GM12878 (cell line): Measurements from ENCODE around the gene HBA1. TPM values are rescaled to one million over a fixed set of nuclear protein-coding genes. Genes with fewer than 3 reads are reported as not detected.

ENCODE experiments used
- ATAC-seq: fragments of 200-7000 bp; cut with Tn5 transposase; 3 replicates; pipeline ENCODE4 v1.9.1; 2020; ENCODE audit warnings: mild to moderate bottlenecking, moderate library complexity
- BruUV-seq: library from RNA; stranded (reverse); fragments of 400-500 nt; replicated peaks from 2 replicates; lab custom pipeline; 2021; lab: Mats Ljungman, UMichigan
- CTCF ChIA-PET: fragments of 300-600 bp; sonication (Branson Sonifier 250); formaldehyde crosslinking; extraction: SDS; loops from one replicate; lab custom pipeline; 2021; ENCODE audit warnings: inconsistent platforms; lab: Yijun Ruan, JAX
- POLR2A ChIA-PET: fragments of 350-600 bp; formaldehyde crosslinking; extraction: SDS; loops from one replicate; lab custom pipeline; 2021; ENCODE audit warnings: inconsistent platforms; lab: Charles Lee
- RAD21 ChIA-PET: fragments of 300-600 bp; sonication (Branson Sonifier 250); formaldehyde crosslinking; loops from one replicate; lab custom pipeline; 2023; ENCODE audit warnings: antibody characterized with exemption; ENCODE audit not compliant: unreplicated experiment; lab: Charles Lee
- SMC1A ChIA-PET: fragments of 300-600 bp; sonication (Branson Sonifier 250); formaldehyde crosslinking; loops from one replicate; lab custom pipeline; 2023; ENCODE audit not compliant: unreplicated experiment, uncharacterized antibody; lab: Charles Lee
- DNase-seq: peaks from one replicate; pipeline ENCODE4 v3.0.0-alpha.2; 2011; ENCODE audit warnings: low read depth, low spot score
- FAIRE-seq: peaks from 3 replicates; lab custom pipeline; 2011; peaks lifted over from hg19 to GRCh38; lab: Jason Lieb, UNC
- H2AFZ ChIP-seq: 2 replicates; pipeline ENCODE4 v1.6.0; 2011; ENCODE audit warnings: low read depth, low read length, control low read depth; ENCODE audit not compliant: control insufficient read depth
- H3K27ac ChIP-seq: 2 replicates; pipeline ENCODE4 v1.5.1; 2011; ENCODE audit warnings: control low read depth; ENCODE audit not compliant: control insufficient read depth, insufficient read depth
- H3K27me3 ChIP-seq, 2 experiments: replicated peaks in 1 of 2; 2 replicates each; pipeline versions ENCODE4 v1.6.0 to v1.6.1; 2011; ENCODE audit warnings: low read length in 1 of 2; ENCODE audit not compliant: control insufficient read depth in 2 of 2, insufficient read depth in 2 of 2
- H3K36me3 ChIP-seq, 2 experiments: 2 replicates each; pipeline ENCODE4 v1.5.1; 2011; ENCODE audit warnings: low read length in 1 of 2; ENCODE audit not compliant: control insufficient read depth in 2 of 2, insufficient read depth in 2 of 2
- H3K4me1 ChIP-seq: 2 replicates; pipeline ENCODE4 v1.6.1; 2011; ENCODE audit warnings: mild to moderate bottlenecking, low read length, moderate library complexity, mixed read lengths; ENCODE audit not compliant: control insufficient read depth, insufficient read depth
- H3K4me2 ChIP-seq: 2 replicates; pipeline ENCODE4 v1.6.0; 2011; ENCODE audit warnings: control low read depth; ENCODE audit not compliant: control insufficient read depth, insufficient read depth
- H3K4me3 ChIP-seq: fragments of 200-600 bp; sonication (generic); 2 replicates; pipeline ENCODE4 v1.5.1; 2016
- H3K79me2 ChIP-seq: 2 replicates; pipeline ENCODE4 v1.6.0; 2011; ENCODE audit warnings: low read length; ENCODE audit not compliant: control insufficient read depth, insufficient read depth
- H3K9ac ChIP-seq: 2 replicates; pipeline ENCODE4 v1.8.0; 2011; ENCODE audit warnings: low read length, control low read depth, mixed read lengths; ENCODE audit not compliant: control insufficient read depth, insufficient read depth
- H3K9me3 ChIP-seq: replicated peaks from 3 replicates; pipeline ENCODE4 v1.5.1; 2011; ENCODE audit warnings: mild to moderate bottlenecking, low read length; ENCODE audit not compliant: control insufficient read depth, insufficient read depth
- H4K20me1 ChIP-seq: 2 replicates; pipeline ENCODE4 v1.6.0; 2011; ENCODE audit not compliant: control insufficient read depth, insufficient read depth
- RAD21 ChIP-seq: IDR thresholded peaks from 2 replicates; pipeline ENCODE4 v1.6.1; 2011; ENCODE audit warnings: mild to moderate bottlenecking, low read depth, low read length, moderate library complexity; ENCODE audit not compliant: insufficient read depth
- WRNIP1 ChIP-seq: IDR thresholded peaks from 2 replicates; pipeline ENCODE4 v1.6.1; 2011; ENCODE audit warnings: low read depth, low read length, improper control_type of control experiment, borderline replicate concordance
- WGBS: methylation state at CpG from one replicate; pipeline ENCODE4 v1.1.6; 2016; ENCODE audit warnings: low lambda C conversion rate; ENCODE audit not compliant: insufficient replicate concordance, insufficient coverage; ENCODE audit errors: missing lambda C conversion rate; 5-methylcytosine and 5-hydroxymethylcytosine counted together
- in situ Hi-C: fragments of 300-500 bp; cut with MboI; formaldehyde crosslinking; loops from 9 replicates; pipeline ENCODE4 v1.14.3; 2018; ENCODE audit warnings: mixed read lengths
- intact Hi-C: fragments of 100-400 bp; cut with micrococcal nuclease; formaldehyde crosslinking; loops from one replicate; pipeline ENCODE4 v1.14.2; 2022; ENCODE audit not compliant: unreplicated experiment
- polyA plus RNA-seq, 11 experiments: library from polyadenylated mRNA; depleted of rRNA in 4 of 11; unstranded in 6 of 11; stranded (reverse) in 5 of 11; fragments of >200 nt; fragmentation: Nextera tagmentation in 4 of 11; fragmentation: Illumina TruSeq in 1 of 11; extraction: Ambion mirVana in 4 of 11; extraction: Trizol in 1 of 11; gene quantifications; 1 replicate in 1 of 11; 2 replicates in 10 of 11; pipeline versions ENCODE4 v1.2.1 to v1.2.3, GENCODE V29; 2011 to 2016; ENCODE audit warnings: inconsistent platforms in 2 of 11, missing spikeins in 2 of 11, low read depth in 1 of 11
- total RNA-seq, 4 experiments: library from RNA; depleted of rRNA in 3 of 4; stranded (reverse); fragments of >200 nt in 3 of 4; fragmentation: Illumina TruSeq in 1 of 4; extraction: Trizol in 1 of 4; gene quantifications; 2 replicates each; pipeline versions ENCODE4 v1.2.1 to v1.2.3, GENCODE V29; 2013 to 2021
- TF ChIP-seq, protein P1 (sequence below), 3 experiments: IDR thresholded peaks in 2 of 3; conservative IDR thresholded peaks in 1 of 3; 2 replicates each; pipeline ENCODE4 v1.5.1; 2011; ENCODE audit warnings: low read depth in 3 of 3, low read length in 3 of 3, mild to moderate bottlenecking in 3 of 3, control low read depth in 2 of 3, moderate library complexity in 2 of 3, inconsistent platforms in 1 of 3, mixed read lengths in 1 of 3; ENCODE audit not compliant: control insufficient read depth in 2 of 3, insufficient read depth in 1 of 3; ENCODE audit errors: extremely low read depth in 1 of 3

Gene HBA1
- total and polyA plus RNA-seq, 10 of the 15 experiments (the other 5 are each of a cell fraction or from before 2014, with no cell fraction given): 0.28 to 3.5 (median 0.83) TPM; not detected in 5

DNA sequence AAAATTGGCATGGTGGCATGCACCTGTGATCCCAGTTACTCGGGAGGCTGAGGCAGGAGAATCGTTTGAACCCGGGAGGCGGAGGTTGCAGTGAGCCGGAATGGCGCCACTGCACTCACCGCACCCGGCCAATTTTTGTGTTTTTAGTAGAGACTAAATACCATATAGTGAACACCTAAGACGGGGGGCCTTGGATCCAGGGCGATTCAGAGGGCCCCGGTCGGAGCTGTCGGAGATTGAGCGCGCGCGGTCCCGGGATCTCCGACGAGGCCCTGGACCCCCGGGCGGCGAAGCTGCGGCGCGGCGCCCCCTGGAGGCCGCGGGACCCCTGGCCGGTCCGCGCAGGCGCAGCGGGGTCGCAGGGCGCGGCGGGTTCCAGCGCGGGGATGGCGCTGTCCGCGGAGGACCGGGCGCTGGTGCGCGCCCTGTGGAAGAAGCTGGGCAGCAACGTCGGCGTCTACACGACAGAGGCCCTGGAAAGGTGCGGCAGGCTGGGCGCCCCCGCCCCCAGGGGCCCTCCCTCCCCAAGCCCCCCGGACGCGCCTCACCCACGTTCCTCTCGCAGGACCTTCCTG, 3.7 kb downstream of the HBA1 start, which contains the start of gene HBQ1:
HBQ1 (plus strand) TSS at position 359 of the 575 bp plus-strand sequence; CDS start at position 387, 28 bp downstream.
- no peaks in the 10 kb centered on the region for H3K79me2 ChIP-seq
- no peak within 1 kb of the TSS for H3K27ac ChIP-seq
- peaks cover 8% of the 10 kb centered on the region; the same call in 1 of the 2 replicates for H3K4me1 ChIP-seq
- RAD21 ChIA-PET: interaction anchor here (0.6 kb wide), 1 partner anchor 73 kb away, joined by 3 read pairs; no protein-coding TSS in a partner anchor
- H4K20me1 ChIP-seq: no peaks in the 10 kb centered on the region
- CTCF ChIA-PET: interaction anchor here (0.9 to 3.8 kb wide), 4 partner anchors 60 to 182 kb away, joined by 3 to 20 read pairs (median 4); no protein-coding TSS in a partner anchor
- no TSS peak for BruUV-seq
- peaks cover 4 to 5% of the 10 kb centered on the region in 2 experiments for H3K27me3 ChIP-seq
- SMC1A ChIA-PET: no interaction called here
- H3K4me2 ChIP-seq: peak within 1 kb of the TSS; percentile 79
- in situ Hi-C loops: loop anchor here (5.0 kb wide), 1 partner anchor 73 kb away; no protein-coding TSS in a partner anchor
- intact Hi-C loops: loop anchor here (2.0 kb wide), 2 partner anchors 63 to 73 kb away; no protein-coding TSS in a partner anchor
- POLR2A ChIA-PET: interaction anchor here (0.5 kb wide), 1 partner anchor 54 kb away, joined by 3 read pairs; no protein-coding TSS in a partner anchor
- no peaks in the 10 kb centered on the region for H3K9me3 ChIP-seq
- TF ChIP-seq, protein P1, sequence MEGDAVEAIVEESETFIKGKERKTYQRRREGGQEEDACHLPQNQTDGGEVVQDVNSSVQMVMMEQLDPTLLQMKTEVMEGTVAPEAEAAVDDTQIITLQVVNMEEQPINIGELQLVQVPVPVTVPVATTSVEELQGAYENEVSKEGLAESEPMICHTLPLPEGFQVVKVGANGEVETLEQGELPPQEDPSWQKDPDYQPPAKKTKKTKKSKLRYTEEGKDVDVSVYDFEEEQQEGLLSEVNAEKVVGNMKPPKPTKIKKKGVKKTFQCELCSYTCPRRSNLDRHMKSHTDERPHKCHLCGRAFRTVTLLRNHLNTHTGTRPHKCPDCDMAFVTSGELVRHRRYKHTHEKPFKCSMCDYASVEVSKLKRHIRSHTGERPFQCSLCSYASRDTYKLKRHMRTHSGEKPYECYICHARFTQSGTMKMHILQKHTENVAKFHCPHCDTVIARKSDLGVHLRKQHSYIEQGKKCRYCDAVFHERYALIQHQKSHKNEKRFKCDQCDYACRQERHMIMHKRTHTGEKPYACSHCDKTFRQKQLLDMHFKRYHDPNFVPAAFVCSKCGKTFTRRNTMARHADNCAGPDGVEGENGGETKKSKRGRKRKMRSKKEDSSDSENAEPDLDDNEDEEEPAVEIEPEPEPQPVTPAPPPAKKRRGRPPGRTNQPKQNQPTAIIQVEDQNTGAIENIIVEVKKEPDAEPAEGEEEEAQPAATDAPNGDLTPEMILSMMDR (IDR thresholded peaks at IDR 0.05 in 2 of 3, conservative IDR thresholded peaks at IDR 0.05 in 1 of 3; ENCODE audit: control insufficient read depth in 2 of 3, extremely low read depth in 1 of 3, insufficient read depth in 1 of 3, low read depth in 3 of 3, low read length in 3 of 3): peak in 2 of 3 experiments; percentile 17 to 33; a peak in 3 of 6 replicates
- peak; percentile 19; the same call in 1 of the 2 replicates for TF ChIP-seq RAD21
- TF ChIP-seq WRNIP1: no peak
- peak; percentile 8; the same call in 1 of the 3 replicates for ATAC-seq
- FAIRE-seq: no peak
- no peak for DNase-seq
- no peak within 1 kb of the TSS for H3K4me3 ChIP-seq
- WGBS: 45% methylated on average over 22 of the region's 59 CpGs
- peak within 1 kb of the TSS; percentile 79 for H2AFZ ChIP-seq
- 0 out of 4 replicates have a peak, but pooled peaks cover 0 to 2% of the 10 kb centered on the region in 2 experiments for H3K36me3 ChIP-seq
- H3K9ac ChIP-seq: no peak within 1 kb of the TSS
